GM23338 (cell line): ENCODE measurements around the gene RELL1. TPM values are rescaled to one million over a fixed set of nuclear protein-coding genes. Genes with fewer than 3 reads are reported as not detected.

Experiments used
- ATAC-seq: fragments of 200-7000 bp; cut with Tn5 transposase; 3 replicates; pipeline ENCODE4 v1.9.1; 2020
- DNase-seq: peaks from one replicate; pipeline ENCODE4 v3.0.0-alpha.2; 2015; ENCODE audit warnings: low spot score
- H2AFZ ChIP-seq: fragments of 200-600 bp; sonication (generic); 2 replicates; pipeline ENCODE4 v1.8.0; 2016; ENCODE audit warnings: antibody characterized with exemption, mild to moderate bottlenecking, moderate library complexity
- H3F3A ChIP-seq: fragments of 200-600 bp; sonication (generic); replicated peaks from 2 replicates; pipeline ENCODE4 v1.8.0; 2017; ENCODE audit warnings: antibody characterized with exemption, mixed run types, low read depth
- H3K27ac ChIP-seq: fragments of 200-600 bp; sonication (generic); 2 replicates; pipeline ENCODE4 v1.6.1; 2016; ENCODE audit warnings: low read depth
- H3K27me3 ChIP-seq: fragments of 200-600 bp; sonication (generic); 2 replicates; pipeline ENCODE4 v1.8.0; 2016; ENCODE audit warnings: mild to moderate bottlenecking, mixed run types, moderate library complexity; ENCODE audit not compliant: insufficient read depth
- H3K36me3 ChIP-seq: fragments of 200-600 bp; sonication (generic); 2 replicates; pipeline ENCODE4 v1.8.0; 2016; ENCODE audit warnings: mild to moderate bottlenecking; ENCODE audit not compliant: insufficient read depth
- H3K4me1 ChIP-seq: fragments of 200-600 bp; sonication (generic); 2 replicates; pipeline ENCODE4 v1.8.0; 2016; ENCODE audit warnings: mild to moderate bottlenecking, moderate library complexity; ENCODE audit not compliant: insufficient read depth
- H3K4me2 ChIP-seq: fragments of 200-600 bp; sonication (generic); 2 replicates; pipeline ENCODE4 v1.7.1; 2017; ENCODE audit warnings: mixed run types
- H3K4me3 ChIP-seq: fragments of 200-600 bp; sonication (generic); 2 replicates; pipeline ENCODE4 v1.6.1; 2016; ENCODE audit warnings: mixed run types
- H3K79me2 ChIP-seq: fragments of 200-600 bp; sonication (generic); replicated peaks from 2 replicates; pipeline ENCODE4 v1.8.0; 2017; ENCODE audit warnings: mild to moderate bottlenecking; ENCODE audit not compliant: insufficient read depth
- H3K9me2 ChIP-seq: fragments of 200-600 bp; sonication (generic); 2 replicates; pipeline ENCODE4 v1.8.0; 2017; ENCODE audit not compliant: insufficient read depth
- H4K20me1 ChIP-seq: fragments of 200-600 bp; sonication (generic); replicated peaks from 2 replicates; pipeline ENCODE4 v1.8.0; 2017; ENCODE audit warnings: mild to moderate bottlenecking; ENCODE audit not compliant: insufficient read depth
- H3K27ac Mint-ChIP-seq: 2 replicates; pipeline ENCODE4 v1.8.0; 2020; ENCODE audit warnings: inconsistent platforms, mild to moderate bottlenecking, moderate library complexity, mixed read lengths
- H3K27me3 Mint-ChIP-seq: 3 replicates; pipeline ENCODE4 v1.8.0; 2022; ENCODE audit warnings: low read depth, mild to moderate bottlenecking, moderate library complexity, mixed read lengths, inconsistent platforms; ENCODE audit not compliant: insufficient read depth, poor library complexity
- H3K36me3 Mint-ChIP-seq: 3 replicates; pipeline ENCODE4 v1.8.0; 2021; ENCODE audit warnings: low read depth, mild to moderate bottlenecking, inconsistent platforms, moderate library complexity, mixed read lengths
- H3K4me1 Mint-ChIP-seq: 3 replicates; pipeline ENCODE4 v1.8.0; 2020; ENCODE audit warnings: mild to moderate bottlenecking, inconsistent platforms, mixed read lengths
- H3K4me3 Mint-ChIP-seq: 3 replicates; pipeline ENCODE4 v1.8.0; 2021; ENCODE audit warnings: moderate library complexity, mild to moderate bottlenecking, inconsistent platforms, mixed read lengths
- H3K9me3 Mint-ChIP-seq: 3 replicates; pipeline ENCODE4 v1.8.0; 2020; ENCODE audit warnings: moderate library complexity, mild to moderate bottlenecking, inconsistent platforms, mixed read lengths
- EZH2 ChIP-seq: fragments of 200-600 bp; sonication (generic); IDR thresholded peaks from one replicate; pipeline ENCODE4 v1.8.0; 2017; ENCODE audit warnings: antibody characterized with exemption, mild to moderate bottlenecking, low read depth; ENCODE audit not compliant: unreplicated experiment
- EZH2phosphoT487 ChIP-seq: fragments of 200-600 bp; sonication (generic); IDR thresholded peaks from one replicate; pipeline ENCODE4 v1.8.1; 2018; ENCODE audit warnings: antibody characterized with exemption; ENCODE audit not compliant: unreplicated experiment
- JUNB ChIP-seq: IDR thresholded peaks from one replicate; pipeline ENCODE4 v1.6.1; 2016; ENCODE audit warnings: antibody characterized with exemption; ENCODE audit not compliant: unreplicated experiment
- NANOG ChIP-seq: IDR thresholded peaks from 2 replicates; pipeline ENCODE4 v1.6.1; 2016; ENCODE audit warnings: antibody characterized with exemption, borderline replicate concordance
- POLR2AphosphoS5 ChIP-seq: IDR thresholded peaks from 2 replicates; pipeline ENCODE4 v1.6.1; 2016; ENCODE audit warnings: antibody characterized with exemption, low read depth
- REST ChIP-seq: IDR thresholded peaks from one replicate; pipeline ENCODE4 v1.6.1; 2018; ENCODE audit warnings: antibody characterized with exemption; ENCODE audit not compliant: unreplicated experiment
- ZNF114 ChIP-seq: fragments of 250-450 bp; sonication (Bioruptor Pico); IDR thresholded peaks from 2 replicates; pipeline ENCODE4 v1.5.0; 2020; ENCODE audit warnings: mild to moderate bottlenecking, moderate library complexity
- polyA plus RNA-seq: library from polyadenylated mRNA; unstranded; fragments of >200 nt; fragmentation: Nextera tagmentation; extraction: Ambion mirVana; gene quantifications from 2 replicates; pipeline ENCODE4 v1.2.1, GENCODE V29; 2016
- total RNA-seq: library from RNA; depleted of rRNA; stranded (reverse); fragments of >200 nt; shearing (Covaris generic); gene quantifications from 2 replicates; pipeline ENCODE4 v1.2.3, GENCODE V29; 2014
- TF ChIP-seq, protein P1 (sequence below): IDR thresholded peaks from 2 replicates; pipeline ENCODE4 v1.6.1; 2016; ENCODE audit warnings: antibody characterized with exemption

RELL1 gene
- total and polyA plus RNA-seq, 2 experiments from 2014 or later = 2.8 to 28.5 TPM

DNA sequence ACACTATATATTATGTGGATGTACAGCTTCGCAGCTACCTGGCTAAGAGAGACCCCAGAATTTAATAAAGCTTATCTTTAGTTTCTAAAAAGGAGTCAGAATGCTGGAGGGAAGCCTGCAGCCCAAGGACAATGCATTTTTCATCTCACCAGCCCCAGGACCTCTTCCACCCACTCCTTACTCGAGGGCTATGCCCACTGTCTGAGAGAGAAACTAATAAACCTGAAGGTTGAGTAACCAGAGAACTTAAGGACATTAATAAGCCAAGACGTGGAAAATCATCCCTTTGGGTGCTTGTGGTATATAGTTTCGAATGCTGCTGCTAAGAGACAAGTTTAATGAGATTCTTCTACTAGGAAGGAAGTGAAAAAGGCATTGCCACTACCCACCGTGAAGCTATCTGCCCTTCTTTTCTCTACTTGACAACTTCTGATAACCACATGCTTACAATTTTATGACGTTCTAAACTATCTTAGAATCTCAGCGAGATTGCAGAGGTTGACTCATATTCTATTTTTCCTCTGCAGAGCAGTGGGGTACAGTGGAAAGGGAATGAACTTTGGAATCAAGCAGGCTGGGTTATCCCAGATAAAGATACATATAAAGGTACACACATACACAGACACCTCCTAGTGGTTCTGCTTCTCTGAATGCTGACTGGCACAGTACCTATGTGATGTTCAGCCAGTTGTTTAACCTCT, 3.3 kb downstream of the RELL1 start:
- no peaks in the 10 kb centered on the region for H3K9me2 ChIP-seq
- no peak overlapping the region for H2AFZ ChIP-seq
- no peaks in the 10 kb centered on the region for H3K36me3 ChIP-seq
- peaks cover 14% of the 10 kb centered on the region for H3K4me1 ChIP-seq
- no peak overlapping the region for H3K27ac Mint-ChIP-seq
- H3K27me3 Mint-ChIP-seq = peaks cover 18% of the 10 kb centered on the region
- no peak overlapping the region for H3K27ac ChIP-seq
- H3K27me3 ChIP-seq = peaks cover 20% of the 10 kb centered on the region
- H3K4me3 ChIP-seq = no peak overlapping the region
- no peaks in the 10 kb centered on the region for H3F3A ChIP-seq
- H3K4me3 Mint-ChIP-seq = no peak overlapping the region
- peaks cover 62% of the 10 kb centered on the region for H3K79me2 ChIP-seq
- peaks cover 9% of the 10 kb centered on the region for H4K20me1 ChIP-seq
- H3K4me1 Mint-ChIP-seq = peaks cover 22% of the 10 kb centered on the region
- no peak for ATAC-seq
- no peak overlapping the region for H3K4me2 ChIP-seq
- peaks cover 17% of the 10 kb centered on the region for H3K36me3 Mint-ChIP-seq
- DNase-seq = no peak
- TF ChIP-seq ZNF114 (no peak), NANOG (no peak), EZH2 (no peak), JUNB (no peak), REST (no peak)
- TF ChIP-seq, protein P1, sequence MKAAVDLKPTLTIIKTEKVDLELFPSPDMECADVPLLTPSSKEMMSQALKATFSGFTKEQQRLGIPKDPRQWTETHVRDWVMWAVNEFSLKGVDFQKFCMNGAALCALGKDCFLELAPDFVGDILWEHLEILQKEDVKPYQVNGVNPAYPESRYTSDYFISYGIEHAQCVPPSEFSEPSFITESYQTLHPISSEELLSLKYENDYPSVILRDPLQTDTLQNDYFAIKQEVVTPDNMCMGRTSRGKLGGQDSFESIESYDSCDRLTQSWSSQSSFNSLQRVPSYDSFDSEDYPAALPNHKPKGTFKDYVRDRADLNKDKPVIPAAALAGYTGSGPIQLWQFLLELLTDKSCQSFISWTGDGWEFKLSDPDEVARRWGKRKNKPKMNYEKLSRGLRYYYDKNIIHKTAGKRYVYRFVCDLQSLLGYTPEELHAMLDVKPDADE = no peak
- no peaks in the 10 kb centered on the region for H3K9me3 Mint-ChIP-seq

- Mint-ChIP-seq H3K27me3 (peaks cover 10% of the 10 kb centered on the region), H3K4me1 (peaks cover 13% of the 10 kb centered on the region), H3K9me3 (no peaks in the 10 kb centered on the region), H3K4me3 (no peak overlapping the region), H3K36me3 (peaks cover 17% of the 10 kb centered on the region), H3K27ac (no peak overlapping the region)
- H4K20me1 ChIP-seq = peaks cover 9% of the 10 kb centered on the region
- H3K27me3 ChIP-seq = peaks cover 8% of the 10 kb centered on the region; the same call in 1 of the 2 replicates
- no peaks in the 10 kb centered on the region for H3F3A ChIP-seq
- H2AFZ ChIP-seq = no peak overlapping the region
- DNase-seq = no peak
- no peaks in the 10 kb centered on the region for H3K36me3 ChIP-seq
- no peak overlapping the region for H3K27ac ChIP-seq
- H3K4me2 ChIP-seq = no peak overlapping the region
- H3K9me2 ChIP-seq = no peaks in the 10 kb centered on the region
- H3K4me3 ChIP-seq = no peak overlapping the region
- peaks cover 8% of the 10 kb centered on the region for H3K4me1 ChIP-seq
- peaks cover 83% of the 10 kb centered on the region for H3K79me2 ChIP-seq
- ATAC-seq = no peak
- TF ChIP-seq REST (no peak), POLR2AphosphoS5 (no peak), ZNF114 (no peak), JUNB (no peak), EZH2phosphoT487 (no peak), EZH2 (no peak), NANOG (no peak)
Measured at GRCh38 chr4:37680089-37680488, 6.1 kb downstream of the RELL1 start.
